OCI-M1 (cell line): Measurements from ENCODE around the gene MB21D2.
A peak's percentile ranks its signal among the peaks of the same experiment; 100 is the strongest.
"Not testable (repeated sequence)": the region's sequence is repeated elsewhere in the genome, so short reads cannot be mapped to it uniquely, and the experiment has no call there.

Experiments
- DNase-seq: peaks from one replicate; lab custom pipeline; 2025; lab: John Stamatoyannopoulos, UW

MB21D2 gene, protein sequence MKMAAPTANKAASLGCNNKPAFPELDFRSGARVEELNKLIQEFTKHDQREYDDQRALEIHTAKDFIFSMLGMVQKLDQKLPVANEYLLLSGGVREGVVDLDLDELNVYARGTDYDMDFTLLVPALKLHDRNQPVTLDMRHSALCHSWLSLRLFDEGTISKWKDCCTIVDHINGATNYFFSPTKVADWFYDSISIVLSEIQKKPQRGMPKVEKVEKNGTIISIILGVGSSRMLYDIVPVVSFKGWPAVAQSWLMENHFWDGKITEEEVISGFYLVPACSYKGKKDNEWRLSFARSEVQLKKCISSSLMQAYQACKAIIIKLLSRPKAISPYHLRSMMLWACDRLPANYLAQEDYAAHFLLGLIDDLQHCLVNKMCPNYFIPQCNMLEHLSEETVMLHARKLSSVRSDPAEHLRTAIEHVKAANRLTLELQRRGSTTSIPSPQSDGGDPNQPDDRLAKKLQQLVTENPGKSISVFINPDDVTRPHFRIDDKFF

DNA sequence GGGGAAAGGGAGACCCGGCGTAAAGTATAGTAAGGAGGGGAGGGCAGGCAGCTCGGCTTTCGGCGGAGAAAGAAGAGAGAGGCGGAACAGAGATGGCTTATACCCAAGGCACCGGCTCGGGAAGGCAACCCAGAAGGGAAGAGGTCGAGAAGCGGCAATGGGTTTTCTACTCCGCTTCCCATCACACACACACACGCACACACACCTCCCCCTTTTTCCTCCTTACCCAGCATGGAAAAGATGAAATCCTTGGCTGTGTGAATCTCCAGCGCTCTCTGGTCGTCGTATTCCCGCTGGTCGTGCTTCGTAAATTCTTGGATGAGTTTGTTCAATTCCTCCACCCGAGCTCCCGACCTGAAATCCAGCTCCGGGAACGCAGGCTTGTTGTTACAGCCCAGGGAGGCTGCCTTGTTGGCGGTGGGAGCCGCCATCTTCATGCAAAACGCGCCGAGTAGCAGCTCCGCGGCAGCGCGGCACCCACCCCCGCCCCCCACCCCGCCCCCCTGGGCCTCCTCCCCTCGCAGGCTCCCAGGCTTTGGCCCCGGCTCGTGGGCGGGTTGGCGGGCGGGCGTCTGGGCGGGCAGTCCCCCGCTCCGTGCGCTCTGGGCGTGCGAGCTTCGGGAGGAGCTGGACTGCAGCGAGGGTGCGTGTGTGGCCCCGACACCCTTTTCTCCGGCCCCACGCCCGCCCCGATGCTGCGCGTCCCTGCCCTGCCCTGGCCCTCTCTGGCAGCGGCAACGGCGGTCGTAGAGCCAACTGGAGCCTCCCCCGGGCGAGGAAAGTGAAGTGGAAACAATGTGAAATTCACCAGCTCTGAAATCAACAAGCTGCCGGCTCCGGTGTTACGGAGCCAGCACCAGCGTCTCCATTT, at the start of gene MB21D2:
Gene MB21D2 (minus strand): TSS at position 453 of the 871 bp plus-strand sequence. CDS start 16 bp downstream, at position 437.
- DNase-seq: peak; percentile 75

DNA sequence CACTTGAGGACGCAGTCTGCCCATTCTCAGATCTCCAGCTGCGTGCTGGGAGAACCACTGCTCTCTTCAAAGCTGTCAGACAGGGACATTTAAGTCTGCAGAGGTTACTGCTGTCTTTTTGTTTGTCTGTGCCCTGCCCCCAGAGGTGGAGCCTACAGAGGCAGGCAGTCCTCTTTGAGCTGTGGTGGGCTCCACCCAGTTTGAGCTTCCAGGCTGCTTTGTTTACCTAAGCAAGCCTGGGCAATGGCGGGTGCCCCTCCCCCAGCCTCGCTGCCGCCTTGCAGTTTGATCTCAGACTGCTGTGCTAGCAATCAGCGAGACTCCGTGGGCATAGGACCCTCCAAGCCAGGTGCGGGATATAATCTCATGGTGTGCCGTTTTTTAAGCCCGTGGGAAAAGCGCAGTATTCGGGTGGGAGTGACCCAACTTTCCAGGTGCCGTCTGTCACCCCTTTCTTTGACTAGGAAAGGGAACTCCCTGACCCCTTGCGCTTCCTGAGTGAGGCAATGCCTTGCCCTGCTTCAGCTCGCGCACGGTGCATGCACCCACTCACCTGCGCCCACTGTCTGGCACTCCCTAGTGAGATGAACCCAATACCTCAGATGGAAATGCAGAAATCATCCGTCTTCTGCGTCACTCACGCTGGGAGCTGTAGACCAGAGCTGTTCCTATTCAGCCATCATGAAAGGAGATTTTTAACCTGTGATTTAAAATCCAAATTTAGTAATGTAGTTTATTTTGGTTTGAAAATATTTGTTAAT, 47.5 kb upstream of the MB21D2 start:
- DNase-seq: not testable (repeated sequence)

DNA sequence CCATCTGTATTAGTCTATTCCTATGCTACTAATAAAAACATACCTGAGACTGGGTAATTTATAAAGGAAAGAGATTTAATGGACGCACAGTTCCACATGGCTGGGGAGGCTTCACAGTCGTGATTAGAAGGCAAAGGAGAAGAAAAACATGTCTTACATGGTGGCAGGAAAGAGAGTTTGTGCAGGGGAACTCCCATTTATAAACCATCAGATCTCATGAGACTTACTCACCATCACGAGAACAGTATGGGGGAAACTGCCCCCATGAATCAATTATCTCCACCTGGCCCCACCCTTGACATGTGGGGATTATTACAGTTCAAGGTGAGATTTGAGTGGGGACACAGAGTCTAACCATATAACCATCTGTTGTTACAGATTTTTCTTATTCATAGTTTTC, 42.1 kb upstream of the MB21D2 start:
- DNase-seq: no peak

DNA sequence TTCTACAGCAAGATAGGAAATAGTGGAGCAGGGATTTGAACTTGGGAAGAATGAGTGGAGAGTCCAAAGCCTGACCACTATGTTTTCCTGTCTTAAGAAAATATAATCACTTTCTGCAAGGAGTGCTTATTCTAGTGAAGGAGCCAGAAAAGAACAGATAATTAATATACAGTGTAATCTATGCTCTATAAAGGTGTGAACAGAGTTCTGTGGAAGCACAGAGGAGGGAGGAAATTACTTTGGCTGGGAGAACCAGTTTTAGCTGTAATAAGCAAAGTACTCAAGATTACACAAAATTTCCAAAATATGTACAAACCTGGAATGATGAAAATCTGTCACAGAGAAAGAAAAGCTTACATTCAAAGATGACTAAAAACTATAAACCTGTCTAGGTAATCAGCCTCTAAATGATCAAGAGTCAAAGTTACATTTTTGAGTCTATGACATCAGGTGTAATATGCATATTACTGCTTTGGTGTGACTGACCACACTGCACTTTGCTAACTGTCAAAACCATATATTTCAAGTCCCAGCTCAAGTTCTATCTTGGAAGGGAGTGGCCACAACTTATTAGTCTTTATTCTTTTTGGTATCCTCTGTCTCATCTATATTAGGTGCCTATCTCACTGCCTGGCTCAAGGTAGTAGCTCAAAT, 40.7 kb upstream of the MB21D2 start:
- no peak for DNase-seq

DNA sequence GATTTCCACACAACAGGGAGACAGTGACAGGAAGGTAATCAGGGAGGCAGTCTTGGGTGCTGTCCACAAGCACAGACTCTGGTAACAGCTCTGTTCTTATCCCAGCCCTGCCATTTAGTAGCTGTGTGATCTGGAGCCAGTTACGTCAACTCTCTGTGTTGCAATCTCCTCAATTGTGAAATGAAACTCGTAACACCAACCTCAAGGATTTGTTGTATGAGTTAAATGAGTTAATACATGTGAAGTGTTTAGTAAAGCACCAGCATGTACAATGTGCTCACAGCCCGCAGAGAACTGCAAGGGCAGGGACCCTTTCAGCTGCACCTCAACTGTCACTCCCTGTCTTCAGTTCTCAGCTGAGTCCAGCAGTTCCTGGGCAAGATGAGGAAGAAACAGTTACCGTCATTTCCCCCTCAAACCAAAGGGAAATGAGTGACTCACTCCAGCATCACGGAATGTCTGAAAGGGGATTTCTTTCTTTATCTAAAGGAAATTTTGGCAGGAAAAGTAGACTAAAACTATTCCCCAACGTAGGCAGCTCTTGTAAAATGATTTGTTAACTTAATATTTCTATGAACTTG, 39.9 kb upstream of the MB21D2 start:
- DNase-seq: peak; percentile 2

DNA sequence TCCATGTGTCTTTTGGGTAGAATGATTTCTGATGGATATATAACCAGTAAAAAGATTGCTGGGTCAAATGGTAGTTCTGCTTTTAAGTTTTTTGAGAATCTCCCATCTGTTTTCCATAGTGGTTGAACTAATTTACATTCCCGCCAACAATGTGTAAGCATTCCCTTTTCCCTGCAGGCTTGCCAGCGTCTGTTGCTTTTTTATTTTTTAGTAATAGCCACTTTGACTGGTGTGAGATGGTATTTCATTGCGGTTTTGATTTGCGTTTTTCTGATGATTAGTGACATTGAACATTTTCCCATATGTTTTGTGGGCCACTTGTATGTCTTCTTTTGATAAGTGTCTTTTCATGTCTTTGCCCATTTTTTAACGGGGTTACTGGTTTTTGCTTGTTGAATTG, 36.3 kb upstream of the MB21D2 start:
- DNase-seq: no peak

DNA sequence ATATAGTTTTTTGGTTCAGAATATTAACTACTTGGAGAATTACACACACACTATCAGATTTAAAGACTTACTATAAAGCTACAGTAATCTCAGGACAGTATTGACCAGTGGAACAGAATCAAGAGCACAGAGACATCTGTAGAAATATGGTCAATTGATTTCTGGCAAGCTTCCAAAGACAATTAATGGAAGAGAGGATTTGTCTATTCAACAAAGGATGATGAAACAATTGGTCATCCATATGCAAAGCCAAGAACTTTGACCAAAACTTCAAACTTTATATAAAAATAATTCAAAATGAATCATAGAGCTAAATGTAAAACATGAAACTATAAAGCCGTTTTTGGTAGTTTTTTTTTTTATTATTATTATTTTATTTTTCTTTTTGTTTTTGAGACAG, 29.8 kb upstream of the MB21D2 start:
- no peak for DNase-seq

DNA sequence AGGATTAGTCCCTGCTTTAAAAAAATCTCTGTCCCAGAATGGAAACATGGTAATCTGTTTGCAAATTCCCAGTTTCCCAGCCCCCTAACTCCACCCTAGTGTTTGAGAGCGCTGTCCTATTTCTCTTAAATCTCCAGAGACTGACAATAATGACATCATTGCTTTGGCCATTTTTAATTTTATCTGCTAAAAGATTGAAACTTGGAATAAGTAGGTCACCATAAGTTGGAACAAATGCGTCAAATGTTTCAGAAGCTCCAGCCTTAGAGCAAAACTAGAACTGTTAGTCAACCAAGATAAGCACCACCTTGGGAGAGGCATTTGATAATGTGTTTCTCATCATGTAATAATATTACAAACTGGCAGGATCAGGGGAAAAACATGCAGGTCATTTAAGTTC, 25.7 kb upstream of the MB21D2 start:
- DNase-seq: no peak

DNA sequence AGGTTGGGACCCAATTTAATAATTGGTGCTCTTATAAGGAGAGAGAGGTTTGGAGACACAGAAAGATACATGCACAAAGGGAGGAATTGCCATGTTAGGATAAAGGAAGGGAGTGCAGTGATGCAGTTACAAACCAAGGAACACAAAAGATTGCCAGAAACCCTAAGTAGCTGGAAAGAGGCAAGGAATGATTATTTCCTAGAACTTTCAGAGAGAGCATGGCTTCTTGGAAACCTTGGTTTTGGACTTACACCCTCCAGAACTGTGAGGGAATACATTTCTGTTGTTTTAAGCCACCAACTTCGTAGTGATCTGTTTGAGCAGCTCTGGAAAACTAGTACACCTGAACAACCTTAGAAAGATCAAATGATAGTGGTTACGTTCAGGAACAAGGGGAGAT, 25.0 kb upstream of the MB21D2 start:
- DNase-seq: no peak

DNA sequence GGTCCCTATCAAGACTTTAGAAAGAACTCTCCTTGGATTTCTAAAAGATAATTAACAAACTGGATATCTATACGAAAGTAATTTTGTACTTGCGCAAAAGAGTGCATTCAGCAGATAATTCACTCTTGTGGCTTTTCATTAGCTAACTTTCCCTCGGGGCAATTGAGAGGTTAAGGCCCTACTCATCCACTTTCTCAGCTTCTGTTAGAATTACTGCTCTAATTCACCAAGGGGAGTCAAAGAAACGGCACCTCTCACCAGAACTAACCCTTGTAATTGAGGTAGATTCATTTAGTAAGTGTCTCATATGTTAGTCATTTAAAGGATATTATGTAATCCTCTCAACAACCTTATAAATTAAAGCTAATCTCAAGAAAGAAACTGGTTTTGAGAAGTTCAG, 22.5 kb upstream of the MB21D2 start:
- DNase-seq: no peak

DNA sequence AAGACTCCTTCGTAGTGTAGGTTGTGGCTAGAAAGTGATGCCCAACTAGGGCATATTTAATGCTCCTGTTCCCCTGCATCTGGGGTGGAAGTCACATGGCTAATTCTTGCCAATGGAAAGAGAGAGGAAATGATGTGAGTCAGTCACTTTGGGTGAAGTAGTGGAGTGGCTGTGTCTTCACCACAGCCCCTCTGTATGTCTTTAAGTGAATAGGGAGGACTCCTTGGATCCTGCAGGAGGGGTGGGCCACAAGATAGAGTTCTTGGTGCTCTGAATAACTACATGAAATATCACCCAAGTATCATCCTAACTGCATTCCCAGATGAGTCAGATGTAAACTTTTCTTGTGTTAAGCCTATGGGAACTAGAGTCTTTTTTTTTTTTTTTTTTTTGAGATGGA, 17.8 kb upstream of the MB21D2 start:
- no peak for DNase-seq

DNA sequence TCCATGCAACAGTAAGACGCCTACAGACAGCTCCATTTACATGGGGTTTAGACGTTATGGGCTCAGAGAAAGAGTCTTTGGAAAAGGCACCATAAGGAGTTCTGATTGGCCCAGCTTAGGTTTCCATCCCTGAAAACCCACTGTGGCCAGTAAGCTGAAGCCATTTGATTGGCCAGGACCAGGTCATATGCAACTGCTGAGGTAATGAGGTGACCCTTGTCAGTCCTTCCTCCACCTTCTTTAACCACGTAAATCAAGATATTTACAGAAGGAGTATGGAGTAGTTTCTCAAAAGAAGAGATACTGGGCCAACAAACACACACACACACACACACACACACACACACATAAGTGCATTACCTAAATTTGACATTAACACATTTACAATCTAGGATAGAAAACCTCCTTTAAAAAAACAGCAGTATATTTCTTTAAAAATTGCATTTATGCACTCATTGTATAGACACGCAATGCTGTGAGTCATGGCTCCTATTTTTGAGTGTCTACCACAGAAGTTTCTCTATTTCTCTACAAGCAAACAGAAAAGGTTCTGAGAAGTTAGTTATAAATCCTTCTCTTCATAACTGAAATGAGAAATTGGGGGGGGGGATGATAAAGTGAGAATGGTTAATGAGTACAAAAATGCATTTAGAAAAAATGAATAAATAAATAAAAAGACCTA, 16.3 kb upstream of the MB21D2 start:
- no peak for DNase-seq

DNA sequence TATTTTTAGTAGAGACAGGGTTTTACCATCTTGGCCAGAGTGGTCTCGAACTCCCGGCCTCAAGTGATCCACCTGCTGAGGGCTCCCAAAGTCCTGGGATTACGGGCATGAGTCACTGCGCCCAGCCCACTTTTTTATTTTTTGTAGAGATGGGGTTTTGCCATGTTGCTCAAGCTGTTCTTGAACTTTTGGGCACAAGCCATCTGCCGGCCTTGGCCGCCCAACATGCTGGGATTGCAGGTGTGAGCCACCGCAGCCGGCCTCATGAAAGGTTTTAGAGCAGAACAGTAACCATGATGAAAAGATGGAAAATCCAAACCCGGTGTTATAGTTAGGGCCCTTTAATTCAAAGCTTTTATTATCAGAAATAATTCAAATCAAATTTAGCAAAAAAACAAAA, 15.6 kb upstream of the MB21D2 start:
- DNase-seq: no peak

DNA sequence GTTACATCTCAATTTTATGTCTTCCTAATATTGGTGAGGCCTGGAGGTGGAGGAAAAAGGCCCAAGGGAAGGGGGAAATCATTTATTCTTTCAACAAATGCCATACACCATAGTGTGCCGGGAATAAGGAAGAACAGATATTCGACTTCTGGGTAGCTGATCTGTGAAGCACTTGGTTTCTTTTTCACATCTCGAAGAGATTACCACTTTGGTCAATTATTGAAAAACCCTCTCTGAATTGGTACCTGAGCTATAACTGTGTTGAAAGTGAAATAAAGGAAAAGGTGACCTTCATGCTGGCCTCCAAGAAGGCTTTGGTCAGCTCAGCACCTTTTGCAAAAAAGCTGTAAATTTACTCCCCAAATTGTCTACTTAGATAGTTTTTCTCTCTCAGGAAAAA, 14.2 kb upstream of the MB21D2 start:
- no peak for DNase-seq

DNA sequence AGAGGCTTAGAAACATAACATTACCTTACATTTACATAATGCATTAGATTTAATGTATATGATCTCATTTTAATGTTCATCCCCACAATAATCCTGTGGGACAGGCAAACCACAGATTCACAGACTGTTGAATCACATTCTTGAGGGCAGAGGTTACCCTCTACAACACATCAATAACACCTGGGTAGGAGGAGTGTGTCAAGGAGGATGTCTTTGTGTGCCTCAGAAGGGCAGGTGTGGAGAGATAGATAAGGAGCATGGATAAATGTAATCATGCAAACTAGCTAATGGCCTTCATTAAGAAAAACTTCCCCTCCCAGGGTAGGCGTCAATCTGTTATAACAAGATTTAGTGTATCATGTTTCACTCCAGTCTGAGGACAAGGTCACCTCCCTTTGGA, 12.9 kb upstream of the MB21D2 start:
- no peak for DNase-seq

DNA sequence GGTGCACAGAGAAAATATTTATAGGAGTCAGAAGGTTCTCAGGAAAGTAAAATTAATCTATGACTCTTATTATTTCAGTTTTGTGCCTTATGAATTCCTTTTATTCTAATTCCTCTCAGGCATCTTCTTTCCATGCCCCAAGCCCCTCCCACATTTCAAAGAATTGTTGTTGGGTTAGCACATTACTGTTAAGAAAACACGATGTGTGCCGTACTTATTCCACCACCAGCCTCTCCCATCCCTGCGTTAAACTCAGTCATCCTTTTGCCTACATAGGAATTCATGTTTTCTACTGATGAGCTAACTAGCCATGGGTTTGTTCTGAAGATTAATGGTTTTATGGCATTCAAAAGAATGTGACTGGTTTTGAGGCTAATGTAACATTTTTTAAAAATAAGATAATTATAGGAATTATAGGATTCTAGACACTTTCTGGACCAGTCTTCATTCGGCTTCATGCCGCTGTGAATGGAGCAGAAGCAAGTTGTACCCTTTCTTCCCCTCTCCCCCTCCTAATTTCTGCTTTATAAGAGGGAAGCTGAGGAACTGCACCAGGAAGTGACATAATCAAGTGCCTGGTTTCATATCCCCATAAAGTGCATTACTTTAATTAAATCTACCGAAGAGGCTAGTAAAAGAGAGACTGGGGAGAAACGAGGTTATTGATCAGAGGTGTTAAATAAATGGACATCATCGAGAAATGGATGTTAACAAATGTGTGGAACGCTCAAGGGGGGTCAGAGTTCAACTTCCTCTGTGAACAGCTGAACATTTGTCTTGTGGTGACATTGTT, 12.3 kb upstream of the MB21D2 start:
- DNase-seq: no peak

DNA sequence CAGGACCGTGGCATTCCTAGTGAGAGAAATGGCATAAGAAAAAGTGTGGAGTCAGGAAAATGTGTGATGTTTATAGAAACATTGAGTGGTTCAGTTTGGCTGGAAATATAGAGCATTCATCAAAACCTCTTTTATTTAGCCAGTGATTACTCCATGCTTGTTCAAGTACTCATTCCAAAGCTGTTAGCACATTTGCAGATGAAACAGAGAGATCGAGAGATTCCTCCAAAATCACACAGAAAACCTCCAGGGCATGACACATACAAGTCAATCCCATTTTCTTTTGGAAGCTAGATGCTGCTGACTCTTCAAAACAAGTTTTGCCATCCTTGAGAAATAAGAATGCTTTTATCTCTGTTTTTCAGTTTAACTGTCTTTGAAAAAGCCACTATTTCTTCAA, 11.5 kb upstream of the MB21D2 start:
- no peak for DNase-seq

DNA sequence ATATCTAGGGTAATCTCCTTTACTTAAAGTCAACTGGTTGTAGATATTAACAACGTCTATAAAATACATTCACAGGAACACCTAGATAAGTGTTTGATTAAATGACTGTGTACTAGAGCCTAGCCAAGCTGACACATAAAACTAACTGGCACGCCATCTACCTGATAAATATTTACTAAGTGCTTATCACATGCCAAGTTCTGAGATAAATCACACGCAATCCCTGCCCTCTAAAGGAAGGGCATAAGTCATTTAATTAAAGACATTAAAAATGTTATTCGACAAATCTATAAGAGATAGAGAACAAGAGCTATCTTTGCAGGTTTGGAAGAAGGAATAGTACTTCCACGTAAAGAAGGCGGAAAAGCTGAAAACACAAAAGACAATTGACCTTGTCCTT, 11.1 kb upstream of the MB21D2 start:
- no peak for DNase-seq

DNA sequence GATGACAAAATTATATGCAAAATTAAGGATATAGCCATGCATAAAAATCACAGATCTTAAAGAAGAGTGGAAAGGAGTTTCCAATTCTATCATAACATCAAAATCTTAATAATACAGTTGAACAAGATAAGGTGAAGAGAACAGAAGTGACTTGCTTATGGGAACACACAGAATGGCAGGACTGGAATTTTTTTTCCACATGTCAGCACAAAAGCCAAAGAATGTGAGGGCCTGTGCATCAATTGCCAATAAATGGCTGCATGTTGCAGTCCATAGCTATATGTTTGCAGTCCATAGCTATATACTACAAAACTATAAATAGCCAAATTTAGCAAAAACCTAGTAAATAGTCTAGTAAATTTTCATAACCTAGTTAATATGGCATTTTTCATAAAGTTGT, 10.4 kb upstream of the MB21D2 start:
- DNase-seq: no peak

DNA sequence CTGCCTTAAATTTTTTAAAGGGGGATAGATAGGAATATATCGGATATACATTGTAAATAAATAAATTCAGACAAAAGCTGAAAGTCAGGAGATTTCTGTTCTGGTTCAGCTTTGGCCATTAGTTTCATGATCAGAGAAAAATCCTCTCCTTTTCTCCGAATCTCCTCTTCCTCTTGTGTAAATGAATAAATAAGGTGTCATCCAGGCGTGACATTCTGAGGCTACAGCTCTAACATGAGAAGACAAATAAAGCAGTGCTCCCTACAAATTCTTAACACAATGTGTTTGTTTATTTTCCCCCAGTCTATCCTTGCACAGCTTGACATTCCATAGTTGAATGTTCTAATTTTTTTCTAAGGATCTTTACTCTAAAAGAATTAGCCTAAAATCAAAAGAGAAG, 9.4 kb upstream of the MB21D2 start:
- DNase-seq: no peak
